NCI-H2029 treated with DMSO at 0.1 percent for 48 hours (cell line): Measurements from ENCODE around the gene TRIM31.
A peak's percentile ranks its signal among the peaks of the same experiment; 100 is the strongest.

Experiments
- DNase-seq: peaks from one replicate; lab custom pipeline; 2025; lab: John Stamatoyannopoulos, UW

The TRIM31 gene, protein sequence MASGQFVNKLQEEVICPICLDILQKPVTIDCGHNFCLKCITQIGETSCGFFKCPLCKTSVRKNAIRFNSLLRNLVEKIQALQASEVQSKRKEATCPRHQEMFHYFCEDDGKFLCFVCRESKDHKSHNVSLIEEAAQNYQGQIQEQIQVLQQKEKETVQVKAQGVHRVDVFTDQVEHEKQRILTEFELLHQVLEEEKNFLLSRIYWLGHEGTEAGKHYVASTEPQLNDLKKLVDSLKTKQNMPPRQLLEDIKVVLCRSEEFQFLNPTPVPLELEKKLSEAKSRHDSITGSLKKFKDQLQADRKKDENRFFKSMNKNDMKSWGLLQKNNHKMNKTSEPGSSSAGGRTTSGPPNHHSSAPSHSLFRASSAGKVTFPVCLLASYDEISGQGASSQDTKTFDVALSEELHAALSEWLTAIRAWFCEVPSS

DNA sequence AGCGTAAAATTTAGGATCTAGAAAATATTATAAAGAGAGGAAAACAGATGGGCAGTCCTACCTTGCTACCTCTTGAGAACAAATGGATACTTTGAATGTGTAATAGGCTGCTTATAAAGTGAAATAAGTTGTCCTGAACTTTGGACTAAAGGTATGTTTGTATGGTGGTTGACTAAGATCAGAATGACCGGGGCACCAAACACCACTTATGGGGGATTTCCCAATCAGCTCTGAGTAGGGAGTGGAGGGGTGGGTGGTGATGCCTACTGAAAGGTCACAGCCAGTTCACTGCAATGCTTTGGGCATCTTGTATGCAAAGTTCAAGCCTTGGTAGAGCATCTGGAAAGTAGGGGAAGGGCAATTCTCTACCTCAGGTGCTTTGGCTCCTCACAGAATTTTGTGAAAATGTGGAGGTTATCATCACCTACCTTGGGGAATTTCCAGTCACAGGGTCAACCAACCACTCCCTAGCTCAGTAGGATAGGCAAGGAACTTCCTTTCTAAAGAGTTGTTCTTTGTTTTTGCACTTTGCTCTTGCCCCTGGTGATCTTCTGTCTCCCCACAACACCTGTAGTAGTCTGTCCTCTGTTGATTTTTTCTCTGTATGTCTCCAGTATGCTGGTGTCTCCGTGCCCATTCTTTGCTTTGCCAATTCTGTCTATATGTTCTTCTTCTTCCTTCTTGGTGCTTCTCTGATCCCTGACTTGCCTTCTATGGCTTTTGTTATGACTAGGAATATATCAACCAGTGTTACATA is at the start of gene TRIM31:
TSS of gene TRIM31 (minus strand) at position 88 of the 757 bp plus-strand sequence. CDS start 285 bp downstream, outside the sequence.
- no peak for DNase-seq

DNA sequence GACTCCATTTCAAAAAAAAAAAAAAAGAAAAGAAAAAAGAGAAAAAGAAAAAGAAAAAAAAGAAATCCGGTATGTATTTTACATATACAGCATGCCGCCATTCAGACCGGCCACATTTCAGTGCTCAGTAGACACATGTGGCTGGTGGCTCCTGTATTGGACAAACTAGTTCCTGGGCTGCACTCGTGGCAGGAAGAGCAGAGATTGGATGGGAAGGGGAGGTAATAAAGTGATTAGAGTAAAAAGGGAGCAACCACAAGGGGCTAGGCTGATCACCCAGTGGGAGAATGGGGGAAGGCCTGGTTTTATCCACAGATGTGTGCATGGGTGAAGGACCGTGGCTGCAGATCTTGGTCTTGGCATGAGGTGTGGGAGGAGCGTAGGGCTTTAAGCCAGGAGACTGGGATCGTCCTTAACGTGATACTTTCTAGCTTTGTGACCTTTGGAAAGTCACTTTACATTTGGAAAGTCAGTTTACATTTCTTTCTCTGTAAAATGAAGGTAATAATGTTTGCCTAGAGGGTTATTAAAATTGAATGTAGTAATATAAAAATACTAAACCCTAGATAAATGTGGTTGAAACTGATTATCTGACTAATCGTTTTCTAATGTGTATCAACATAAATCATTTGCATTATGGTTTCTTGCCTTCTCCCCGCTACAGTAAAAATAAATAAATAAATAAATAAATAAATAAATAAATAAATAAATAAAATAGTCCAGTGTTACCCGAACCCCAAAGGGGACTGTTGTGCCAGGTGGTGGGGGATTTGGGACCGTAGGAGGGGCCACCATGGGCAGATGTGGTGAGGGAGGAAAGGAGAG is 49.6 kb upstream of the TRIM31 start:
- no peak for DNase-seq

DNA sequence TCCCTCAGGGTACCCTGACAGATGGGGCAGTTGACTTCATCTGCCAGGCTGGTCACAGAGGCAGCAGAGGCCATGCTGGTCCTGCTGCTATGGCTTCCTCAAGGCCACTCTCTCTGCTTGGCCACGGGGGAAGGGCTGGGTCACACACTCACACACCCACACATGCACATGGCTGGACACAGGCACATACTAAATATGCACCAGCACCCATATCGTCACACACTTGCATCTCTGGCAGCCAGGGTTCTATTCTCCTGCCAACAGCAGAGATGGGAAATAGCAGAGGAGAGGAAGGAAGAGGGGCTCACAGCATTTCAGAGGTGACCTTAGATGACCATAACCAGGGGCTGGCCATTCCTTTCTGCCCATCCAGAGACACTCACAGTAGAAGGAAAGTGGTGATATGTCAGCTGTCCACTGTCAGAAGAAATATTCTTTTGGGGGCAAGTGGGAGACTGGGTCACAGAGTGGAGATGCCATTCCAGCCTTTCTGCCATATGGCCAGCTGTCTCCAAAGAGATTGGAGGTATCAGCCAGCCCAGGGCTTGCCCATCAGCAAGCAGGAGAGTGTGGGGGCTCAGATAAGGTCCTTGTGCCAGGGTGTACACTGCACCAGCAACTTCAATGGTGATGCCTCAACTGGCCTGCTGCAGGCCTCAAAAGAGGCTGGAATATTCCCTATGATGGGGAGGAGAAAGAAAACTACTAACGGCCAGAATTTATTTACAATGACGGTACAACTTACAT is 48.1 kb upstream of the TRIM31 start, which contains the start of gene TRIM10:
TSS of gene TRIM10 (minus strand) at position 427 of the 747 bp plus-strand sequence. CDS start at position 74, 353 bp downstream.
- DNase-seq, result no peak

DNA sequence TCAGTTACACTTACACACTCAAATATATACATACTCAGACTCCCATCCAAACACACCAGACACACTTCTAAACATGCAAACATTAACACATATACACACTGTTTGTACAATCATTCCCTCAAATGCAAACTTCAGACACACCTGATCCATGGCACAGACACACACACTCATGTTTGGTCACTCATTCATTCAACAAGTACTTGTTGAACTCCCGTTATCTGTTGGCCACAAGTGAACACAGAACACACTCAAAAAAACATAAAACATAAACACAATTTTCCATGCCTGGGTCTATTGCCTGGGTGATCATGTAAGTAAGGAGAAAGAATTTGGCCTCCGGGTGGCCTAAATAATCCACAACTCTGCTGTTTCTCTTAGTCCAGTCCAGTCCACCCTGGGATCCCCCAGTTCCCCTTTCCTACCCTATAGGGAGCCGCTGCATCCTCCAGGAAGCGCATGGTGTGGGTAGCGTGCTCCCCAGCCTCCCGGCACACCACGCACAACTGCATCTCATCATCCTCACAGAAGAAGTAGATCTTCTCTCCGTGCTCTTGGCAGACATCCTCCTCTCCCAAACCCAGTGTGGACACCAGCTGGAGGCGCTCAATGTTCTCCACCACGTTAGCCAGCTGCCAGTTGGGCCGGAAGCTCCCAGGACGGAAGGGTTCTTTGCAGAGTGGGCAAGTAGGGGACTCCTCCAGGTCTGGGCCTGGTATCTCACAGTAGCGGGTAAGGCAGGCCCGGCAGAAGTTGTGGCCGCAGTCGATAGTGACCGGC is 47.3 kb upstream of the TRIM31 start:
- no peak for DNase-seq

DNA sequence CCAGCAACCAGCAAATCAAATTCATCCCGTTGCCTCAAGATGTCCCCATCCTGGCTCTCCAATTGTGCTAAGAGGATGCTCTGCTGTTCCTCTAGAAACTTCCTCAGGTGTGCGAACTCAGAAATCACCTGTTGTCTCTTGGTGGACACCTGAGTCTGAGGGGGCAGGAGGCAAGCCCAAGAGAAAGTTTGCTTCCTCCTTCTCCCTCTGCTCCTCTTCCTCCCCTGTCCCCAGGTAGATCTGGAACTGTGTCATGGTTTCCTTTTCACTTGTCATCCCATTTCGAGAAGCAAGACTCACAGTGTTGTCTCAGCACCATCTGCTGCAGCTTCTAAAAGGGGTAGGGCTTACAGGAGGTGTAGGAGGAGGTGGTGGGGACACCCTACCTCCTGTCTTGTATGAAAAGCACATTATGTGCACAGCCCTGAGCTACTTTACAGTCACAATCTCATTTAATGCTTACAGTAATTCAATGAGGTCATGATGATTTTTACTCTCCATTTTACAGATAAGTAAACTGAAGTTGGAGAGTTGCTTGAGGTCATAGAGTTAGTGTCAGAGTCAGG is 45.7 kb upstream of the TRIM31 start:
- DNase-seq, result no peak

DNA sequence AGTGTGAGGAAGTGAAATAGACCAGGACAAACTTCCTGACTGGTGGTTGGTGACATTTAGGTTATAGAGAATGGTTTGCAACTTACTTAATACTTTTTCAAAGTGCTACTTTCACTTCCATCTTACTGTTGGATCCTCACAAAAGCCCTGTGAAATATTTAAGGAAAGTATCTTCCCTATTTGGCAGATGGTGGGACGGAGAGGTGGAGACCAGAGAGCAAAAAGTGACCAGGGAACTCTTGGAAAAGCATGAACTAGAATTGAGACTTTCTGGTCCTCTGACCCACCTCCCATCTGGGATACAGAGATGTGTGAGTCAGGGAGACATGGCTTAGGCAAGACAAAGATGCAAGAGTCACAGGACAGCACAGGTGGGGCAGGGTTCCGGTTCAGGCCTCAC is 45.1 kb upstream of the TRIM31 start:
- DNase-seq, result no peak

DNA sequence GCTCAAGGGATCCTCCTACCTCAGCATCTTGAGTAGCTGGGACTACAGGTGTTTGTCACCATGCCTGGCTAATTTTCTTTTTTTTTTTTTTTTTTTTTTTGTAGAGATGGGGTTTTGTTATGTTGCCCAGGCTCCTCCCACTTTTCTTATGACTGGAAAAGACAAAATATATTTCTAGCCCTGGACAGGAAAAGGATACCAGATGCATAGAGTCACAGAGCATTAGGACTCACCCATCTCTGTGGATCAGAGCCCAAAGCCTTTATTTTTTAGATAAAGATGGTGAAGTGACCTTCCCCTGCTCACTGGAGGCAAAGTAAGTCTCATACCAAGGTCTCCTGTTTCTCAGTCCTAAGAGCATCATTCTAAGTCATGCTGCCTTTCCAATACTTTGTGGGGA is 44.7 kb upstream of the TRIM31 start:
- DNase-seq, result no peak

DNA sequence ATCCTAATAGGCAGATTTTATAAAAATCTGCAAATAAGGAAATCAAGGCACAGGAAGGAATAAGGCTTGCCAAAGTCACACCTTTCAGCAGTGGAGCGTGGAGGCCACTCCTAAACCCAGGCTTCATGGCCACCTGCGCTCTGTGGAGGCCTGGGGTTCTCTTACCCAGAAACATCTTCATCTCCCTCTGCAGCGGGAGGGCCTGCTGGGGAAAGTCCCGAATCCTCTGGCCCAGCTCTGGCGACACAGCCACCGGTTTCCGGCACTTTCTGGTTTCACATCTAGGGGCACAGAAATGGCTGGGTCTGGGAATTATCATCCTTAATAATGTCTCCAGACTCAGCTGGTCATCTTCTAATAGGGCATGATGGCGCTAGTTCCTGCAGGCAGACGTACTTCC is 43.9 kb upstream of the TRIM31 start:
- DNase-seq, result no peak

DNA sequence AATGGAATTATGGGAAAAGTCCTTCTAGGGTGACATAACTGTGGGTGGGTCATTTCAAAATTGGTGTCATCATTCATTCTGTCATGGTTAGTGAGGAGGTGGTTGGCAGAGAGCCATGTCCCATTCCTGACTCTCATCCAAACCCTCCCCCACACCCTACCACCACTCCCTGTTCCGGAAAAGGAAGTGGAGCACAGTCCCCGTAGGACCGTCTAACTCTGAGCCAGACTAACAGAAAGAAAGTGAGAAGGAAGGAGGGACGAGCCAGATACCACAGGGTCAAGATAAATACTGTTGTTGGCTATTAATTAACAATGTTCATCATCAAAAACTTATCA is 43.3 kb upstream of the TRIM31 start:
- DNase-seq, result no peak

DNA sequence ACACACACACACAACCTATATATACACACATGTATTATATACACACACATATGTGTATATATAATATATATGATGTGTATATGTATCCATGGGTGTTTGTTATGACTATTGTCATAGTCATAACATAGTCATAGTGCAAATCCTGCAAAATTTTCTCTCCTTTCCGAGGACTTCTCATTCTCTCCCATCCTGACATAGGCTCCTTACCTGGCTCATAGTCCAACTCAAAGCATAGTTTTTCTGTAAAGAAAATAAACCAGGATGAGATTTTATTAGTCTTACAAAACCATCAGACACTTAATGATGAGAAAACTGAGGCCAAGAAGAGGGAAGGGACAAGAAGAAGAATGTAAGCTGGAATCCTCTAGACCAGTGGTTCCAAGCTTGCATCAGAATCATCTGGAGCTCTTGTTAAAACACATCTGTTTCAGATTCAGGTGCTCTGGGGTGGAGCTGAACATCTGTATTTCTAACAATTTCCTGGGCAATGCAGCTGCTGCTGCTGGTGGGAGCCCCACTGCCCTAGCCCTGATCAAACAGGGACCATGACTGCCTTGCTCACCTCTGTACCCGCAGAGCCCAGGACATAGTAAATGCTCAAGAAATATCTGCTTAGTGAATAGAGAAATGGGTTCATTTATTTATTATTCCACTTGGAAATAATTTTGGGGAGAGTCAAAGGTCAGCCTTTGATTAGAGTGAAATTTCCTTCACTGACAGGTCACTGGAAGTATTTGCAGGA is 42.8 kb upstream of the TRIM31 start:
- DNase-seq, result no peak

DNA sequence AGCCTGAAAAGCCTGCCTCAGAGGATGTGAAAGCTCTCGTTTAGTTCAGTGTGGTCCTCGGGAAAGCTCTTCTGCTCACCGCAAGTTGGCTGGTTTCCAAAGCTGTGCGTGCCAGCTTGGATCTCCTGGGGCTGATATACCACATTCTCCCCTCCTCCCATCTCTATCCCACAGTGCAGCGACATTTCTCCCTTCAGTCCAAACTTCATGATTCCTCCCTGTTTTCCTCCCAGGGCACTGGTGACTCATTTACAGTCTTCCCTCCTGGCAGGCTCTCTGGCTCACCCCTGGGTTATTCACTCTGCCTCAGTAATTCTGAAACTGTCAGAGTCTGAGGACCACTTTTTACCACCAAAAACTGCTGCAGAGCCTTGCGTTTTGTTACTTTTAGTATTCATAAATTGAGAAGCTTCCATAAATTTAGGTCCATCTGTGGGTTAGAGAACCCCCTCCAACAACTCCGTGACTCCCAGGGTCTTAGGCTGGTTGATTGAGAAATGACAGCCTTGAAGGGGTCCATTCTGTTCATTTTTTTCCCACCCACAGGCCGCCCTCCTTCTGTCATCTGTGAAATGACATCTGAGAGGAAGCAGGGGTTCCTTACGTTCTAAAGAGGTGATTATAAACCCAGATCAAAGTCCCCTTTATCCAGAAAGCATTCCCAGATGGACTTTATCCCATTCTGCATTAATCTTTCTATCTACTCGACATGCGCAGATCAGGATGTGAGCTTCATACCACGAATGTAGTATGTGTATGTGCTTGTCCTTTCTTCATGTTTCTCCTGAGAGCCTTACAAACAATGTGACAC is 42.0 kb upstream of the TRIM31 start:
- no peak for DNase-seq

DNA sequence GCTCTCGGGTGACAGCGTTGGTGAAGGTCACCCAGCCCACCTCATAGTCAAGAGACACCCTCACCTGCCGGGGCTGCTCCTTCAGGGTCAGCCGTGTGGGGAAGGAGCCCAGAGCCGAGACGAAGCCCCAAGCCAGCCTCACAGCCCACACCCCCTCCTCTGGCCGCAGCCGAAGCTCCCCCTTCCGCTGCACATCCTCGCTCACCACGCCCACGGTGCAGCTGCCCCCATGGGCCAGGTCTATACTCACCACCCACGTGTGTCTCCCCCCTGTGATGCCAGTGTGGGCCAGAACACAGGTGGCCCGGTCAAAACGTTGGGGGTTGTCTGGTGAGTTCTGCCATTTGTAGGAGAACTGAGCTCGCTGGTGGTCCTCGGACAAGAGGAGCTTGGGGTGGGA is 41.2 kb upstream of the TRIM31 start:
- no peak for DNase-seq

DNA sequence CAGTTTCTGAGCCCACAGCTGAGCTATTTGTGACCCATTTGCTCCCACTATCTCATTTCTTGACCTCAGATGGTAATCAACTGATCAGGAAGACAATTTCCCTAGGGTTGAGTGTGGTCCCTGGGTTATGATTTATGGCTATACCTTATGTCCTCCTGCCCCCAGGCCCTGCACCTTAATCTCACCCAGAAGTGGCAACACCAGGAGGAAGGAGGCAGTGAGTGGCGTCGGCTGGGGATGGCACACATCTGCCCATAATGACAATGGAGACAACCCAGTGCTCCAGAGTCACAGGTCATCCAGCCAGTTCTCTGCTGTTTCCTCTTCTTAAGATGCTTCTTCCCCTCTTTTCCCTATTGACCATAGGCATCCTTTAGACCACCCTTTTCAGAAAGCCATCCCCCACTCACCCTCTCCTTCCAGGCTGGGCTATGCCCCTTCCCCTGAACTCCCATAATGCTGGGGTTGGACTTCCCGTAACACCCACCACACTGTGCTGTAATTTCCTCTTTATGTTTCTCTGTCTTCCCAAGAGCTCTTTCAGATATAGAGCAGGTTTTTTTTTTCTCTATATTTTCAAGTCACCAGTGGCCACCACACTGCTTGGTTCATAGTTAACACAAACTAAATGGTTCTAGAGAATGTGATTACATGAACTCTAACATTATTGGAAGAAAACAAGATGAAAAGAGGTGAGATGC is 40.2 kb upstream of the TRIM31 start:
- no peak for DNase-seq

DNA sequence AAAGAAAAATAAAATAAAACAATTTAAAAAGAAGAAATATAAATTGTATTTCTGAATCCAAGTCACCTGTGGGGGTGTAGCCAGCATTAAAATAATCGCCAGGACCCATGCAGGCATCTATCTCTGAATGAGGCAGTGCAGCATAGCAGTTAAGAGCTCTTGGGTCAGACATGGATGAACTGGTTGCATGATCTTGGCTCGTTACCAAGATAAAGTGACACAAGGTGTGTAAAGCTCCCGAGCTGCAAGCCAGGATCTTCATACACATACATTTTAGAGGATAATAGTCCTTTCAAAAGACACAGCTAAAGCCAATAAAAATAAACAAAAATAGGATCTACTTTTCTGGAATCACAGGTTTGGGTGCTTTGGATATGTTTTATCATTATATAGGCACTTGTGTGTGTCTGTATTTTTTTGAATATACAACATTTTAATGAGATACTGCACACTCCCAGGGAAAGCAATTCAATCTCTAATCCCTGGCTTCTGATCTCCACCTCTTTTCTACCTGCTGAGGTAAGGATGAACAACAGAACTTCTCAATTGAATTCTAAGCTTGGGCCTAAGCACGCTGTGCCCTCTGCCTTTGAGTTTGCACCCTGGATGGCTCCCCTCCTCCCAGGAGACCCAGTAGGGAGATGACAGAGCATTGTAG is 39.3 kb upstream of the TRIM31 start:
- peak; percentile 37 for DNase-seq

DNA sequence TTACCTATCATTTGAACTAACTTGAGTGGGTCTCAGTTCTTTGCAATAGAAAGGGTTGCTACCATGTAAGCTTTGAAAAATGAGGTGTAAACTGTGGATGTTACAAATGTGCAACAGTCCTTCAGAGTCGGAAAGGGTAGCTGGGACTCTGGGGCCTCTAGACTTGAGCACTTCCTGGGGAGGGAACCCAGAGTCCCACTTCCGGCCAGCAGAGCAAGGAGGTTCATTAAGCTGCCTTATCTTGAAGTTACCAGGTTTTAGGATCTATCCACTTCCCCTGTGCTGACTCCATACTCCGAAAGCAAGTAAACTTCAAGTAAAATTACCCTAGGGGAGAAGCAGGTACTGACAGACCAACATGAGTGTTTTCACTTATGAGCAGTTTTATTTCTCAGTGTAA is 38.7 kb upstream of the TRIM31 start:
- DNase-seq, result no peak

DNA sequence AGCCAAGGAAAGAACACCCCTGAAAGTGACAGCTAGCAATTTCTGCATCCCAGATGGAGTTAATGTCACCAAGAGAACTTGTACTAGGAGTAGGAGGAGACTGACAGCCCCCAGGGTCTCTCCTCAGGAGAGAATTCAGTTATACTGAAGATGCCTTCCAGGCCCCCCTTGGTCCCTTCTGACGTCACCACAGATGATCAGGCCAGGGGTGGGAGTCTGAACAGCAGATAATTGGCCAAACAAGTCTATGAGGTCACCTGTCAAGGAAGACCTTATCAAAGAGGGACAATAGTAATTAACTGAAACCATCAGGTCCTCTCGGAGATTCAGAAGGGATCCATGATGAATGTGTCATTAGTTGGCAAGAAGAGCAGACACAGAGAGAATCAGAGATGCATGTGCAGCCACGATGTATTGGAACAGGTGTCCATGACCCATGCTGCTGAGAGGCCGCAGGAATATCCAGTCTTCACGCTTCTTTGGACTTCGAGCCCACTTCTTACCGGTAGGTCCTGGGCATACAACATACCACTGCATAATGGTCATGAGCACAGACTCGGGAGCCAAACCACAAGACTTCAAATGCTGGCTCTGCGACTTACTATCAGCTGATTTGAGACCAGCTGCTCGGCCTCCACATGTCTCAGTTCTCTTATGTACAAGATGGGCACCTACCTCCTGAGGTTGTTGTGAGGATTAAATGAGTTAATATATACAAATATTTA is 37.9 kb upstream of the TRIM31 start:
- no peak for DNase-seq

DNA sequence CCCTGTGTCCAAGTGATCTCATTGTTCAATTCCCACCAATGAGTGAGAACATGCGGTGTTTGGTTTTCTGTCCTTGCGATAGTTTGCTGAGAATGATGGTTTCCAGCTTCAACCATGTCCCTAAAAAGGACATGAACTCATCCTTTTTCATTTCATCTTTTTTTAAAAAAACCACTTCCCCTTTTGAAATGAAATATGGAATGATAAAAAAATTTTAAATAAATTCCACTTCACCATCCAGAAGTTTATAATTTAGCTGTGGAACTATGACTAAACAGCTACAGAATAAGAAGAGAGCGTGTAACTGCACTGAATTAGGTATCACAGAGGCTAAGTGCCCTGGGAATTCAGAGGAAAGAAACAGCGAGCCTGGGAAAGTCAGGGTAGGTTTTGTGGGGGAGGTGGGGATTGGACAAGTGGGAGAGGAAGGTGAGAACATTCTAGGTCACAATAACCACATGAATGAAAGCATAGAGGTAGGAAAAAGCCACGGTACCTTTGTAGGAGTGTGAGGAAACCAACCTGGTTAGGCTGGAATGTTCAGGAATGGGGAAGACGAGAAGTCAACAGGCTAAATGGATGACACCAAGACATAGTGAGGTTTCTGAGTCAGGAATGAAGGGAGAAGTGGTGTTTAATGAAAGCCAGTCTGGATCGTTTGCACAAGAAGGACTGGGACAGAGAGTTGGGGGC is 37.1 kb upstream of the TRIM31 start:
- no peak for DNase-seq
